ENCODE measurements around the gene PRX. TPM values are rescaled to one million over a fixed set of nuclear protein-coding genes. Genes with fewer than 3 reads are reported as not detected.
A peak's percentile ranks its signal among the peaks of the same experiment; 100 is the strongest.

The PRX gene
- total and polyA plus RNA-seq, 9 of the 15 experiments (the other 6 are each of a cell fraction or from before 2014, with no cell fraction given) = 0.65 to 3.5 (median 1.7) TPM; not detected in 2

- TF ChIP-seq E2F4 (CRISPR knock-in tag; IDR thresholded peaks at IDR 0.05; ENCODE audit: low read depth) = 0 out of 2 replicates have a peak, but pooled peaks have one; percentile 15
- TF ChIP-seq ETV5 (CRISPR knock-in tag; IDR thresholded peaks at IDR 0.05; ENCODE audit: low read depth) = no peak
- no peak for TF ChIP-seq SRSF9 (IDR thresholded peaks at IDR 0.05; ENCODE audit: borderline replicate concordance, low read depth, low read length)
- peak; percentile 76 for TF ChIP-seq NFIC (IDR thresholded peaks at IDR 0.05)
- no peak for TF ChIP-seq ARID3B (CRISPR knock-in tag; IDR thresholded peaks at IDR 0.05; ENCODE audit: borderline replicate concordance)
- no peak for TF ChIP-seq TCF7L2 (IDR thresholded peaks at IDR 0.05; ENCODE audit: low read depth, low read length)
- no peak for TF ChIP-seq GTF2E2 (tag; IDR thresholded peaks at IDR 0.05)
- peak; percentile 55; the same call in 1 of the 2 replicates for TF ChIP-seq BHLHE40 (IDR thresholded peaks at IDR 0.05; ENCODE audit: low read length)
- TF ChIP-seq BRD9 (IDR thresholded peaks at IDR 0.05; ENCODE audit: low read depth, partially characterized antibody) = no peak
- no peak for TF ChIP-seq ETV1 (tag; conservative IDR thresholded peaks at IDR 0.05; ENCODE audit: low read depth)
- peak; percentile 52; the same call in 1 of the 2 replicates for TF ChIP-seq MXI1 (IDR thresholded peaks at IDR 0.05; ENCODE audit: low read depth, low read length)
- no peak for TF ChIP-seq FOXM1 (IDR thresholded peaks at IDR 0.05; ENCODE audit: low read depth)
- TF ChIP-seq FOXM1 (CRISPR knock-in tag; IDR thresholded peaks at IDR 0.05; ENCODE audit: low read depth) = 0 out of 2 replicates have a peak, but pooled peaks have one; percentile 70
- TF ChIP-seq POLR3A (IDR thresholded peaks at IDR 0.05; ENCODE audit: borderline replicate concordance, extremely low read depth, insufficient read depth, insufficient read length) = no peak
- TF ChIP-seq SRF (CRISPR knock-in tag; IDR thresholded peaks at IDR 0.05) = peak in 1 of 2 experiments; percentile 92; a peak in 2 of 4 replicates
- TF ChIP-seq THAP7 (CRISPR knock-in tag; IDR thresholded peaks at IDR 0.05) = no peak
- TF ChIP-seq PCBP2 (IDR thresholded peaks at IDR 0.05; ENCODE audit: low read depth, low read length, poor library complexity, severe bottlenecking) = no peak
- TF ChIP-seq SIN3A (IDR thresholded peaks at IDR 0.05; ENCODE audit: borderline replicate concordance in 2 of 2, control insufficient read depth in 1 of 2, low read depth in 2 of 2, low read length in 2 of 2) = peak; percentile 9 to 96; a peak in 3 of 4 replicates
- TF ChIP-seq TCFL5 (CRISPR knock-in tag; conservative IDR thresholded peaks at IDR 0.05) = no peak
- no peak for TF ChIP-seq NR0B1 (IDR thresholded peaks at IDR 0.05; ENCODE audit: partially characterized antibody)
Measured at GRCh38 chr19:40444000-40444824, 31.0 kb upstream of the PRX start, which contains the start of gene SERTAD3 (continued).
